ENCODE results near the gene THBS3.
A peak's percentile ranks its signal among the peaks of the same experiment; 100 is the strongest.
"Not testable (repeated sequence)": the region's sequence is repeated elsewhere in the genome, so short reads cannot be mapped to it uniquely, and the experiment has no call there.

The THBS3 gene

GRCh38 chr1:155226188-155226909, 18.7 kb upstream of the THBS3 start:
- peak overlapping the region; percentile 77 for H3K9ac ChIP-seq (ENCODE audit: low read depth, low read length)
- H3K4me1 ChIP-seq (ENCODE audit: insufficient read depth, low read length), result peaks cover 22% of the 10 kb centered on the region
- no peaks in the 10 kb centered on the region for H3K36me3 ChIP-seq (ENCODE audit: insufficient read depth, low read length)
- no peaks in the 10 kb centered on the region for H3K9me3 ChIP-seq (ENCODE audit: control insufficient read depth, insufficient read depth, low read length)

GRCh38 chr1:155225404-155225759, 17.7 kb upstream of the THBS3 start:
- not testable (repeated sequence) for H3K9me3 ChIP-seq (ENCODE audit: control insufficient read depth, insufficient read depth, low read length); H3K36me3 ChIP-seq (ENCODE audit: insufficient read depth, low read length); H3K9ac ChIP-seq (ENCODE audit: low read depth, low read length)
- H3K4me1 ChIP-seq (ENCODE audit: insufficient read depth, low read length), result peaks cover 22% of the 10 kb centered on the region

DNA sequence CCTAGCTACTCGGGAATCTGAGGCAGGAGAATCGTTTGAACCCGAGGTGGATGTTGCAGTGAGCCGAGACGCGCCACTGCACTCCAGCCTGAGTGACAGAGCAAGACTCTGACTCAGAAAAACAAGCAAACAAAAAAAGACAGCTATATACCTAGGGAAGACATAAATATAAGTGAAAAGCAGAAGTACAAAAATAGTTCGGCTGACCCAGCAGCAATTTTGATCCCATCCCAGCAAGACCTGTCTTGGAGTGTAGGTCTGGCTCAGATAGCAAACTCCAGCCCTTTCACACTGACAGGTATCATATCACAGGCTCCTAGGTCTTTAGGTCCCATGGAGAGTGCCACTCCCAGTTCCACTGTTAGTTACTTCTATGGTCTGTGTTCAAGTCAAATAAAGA, 15.3 kb upstream of the THBS3 start:
- no peak overlapping the region for H3K9ac ChIP-seq (ENCODE audit: low read depth, low read length)

GRCh38 chr1:155220211-155220965, 12.7 kb upstream of the THBS3 start:
- H3K9ac ChIP-seq (ENCODE audit: low read depth, low read length); H3K9me3 ChIP-seq (ENCODE audit: control insufficient read depth, insufficient read depth, low read length); H3K36me3 ChIP-seq (ENCODE audit: insufficient read depth, low read length): not testable (repeated sequence)
- peaks cover 11% of the 10 kb centered on the region for H3K4me1 ChIP-seq (ENCODE audit: insufficient read depth, low read length)

More for the DNA sequence above, 15.3 kb upstream of the THBS3 start:
- Histone ChIP-seq H3K4me1 (ENCODE audit: insufficient read depth, low read length) (peaks cover 22% of the 10 kb centered on the region), H3K9me3 (ENCODE audit: control insufficient read depth, insufficient read depth, low read length) (no peaks in the 10 kb centered on the region), H3K36me3 (ENCODE audit: insufficient read depth, low read length) (no peaks in the 10 kb centered on the region)

- H3K9me3 ChIP-seq (ENCODE audit: control insufficient read depth, insufficient read depth, low read length), result no peaks in the 10 kb centered on the region
- H3K4me1 ChIP-seq (ENCODE audit: insufficient read depth, low read length), result peaks cover 5% of the 10 kb centered on the region; the same call in 1 of the 2 replicates
- no peaks in the 10 kb centered on the region for H3K36me3 ChIP-seq (ENCODE audit: insufficient read depth, low read length)
- H3K9ac ChIP-seq (ENCODE audit: low read depth, low read length), result peak overlapping the region; percentile 32; the same call in 1 of the 2 replicates
Observed at GRCh38 chr1:155219592-155220031, 11.9 kb upstream of the THBS3 start.

- Histone ChIP-seq H3K9ac (ENCODE audit: low read depth, low read length) (peak overlapping the region; percentile 32; the same call in 1 of the 2 replicates), H3K4me1 (ENCODE audit: insufficient read depth, low read length) (peaks cover under 1% of the 10 kb centered on the region; the same call in 1 of the 2 replicates), H3K36me3 (ENCODE audit: insufficient read depth, low read length) (no peaks in the 10 kb centered on the region), H3K9me3 (ENCODE audit: control insufficient read depth, insufficient read depth, low read length) (no peaks in the 10 kb centered on the region)
Observed at GRCh38 chr1:155218854-155219591, 11.3 kb upstream of the THBS3 start.

DNA sequence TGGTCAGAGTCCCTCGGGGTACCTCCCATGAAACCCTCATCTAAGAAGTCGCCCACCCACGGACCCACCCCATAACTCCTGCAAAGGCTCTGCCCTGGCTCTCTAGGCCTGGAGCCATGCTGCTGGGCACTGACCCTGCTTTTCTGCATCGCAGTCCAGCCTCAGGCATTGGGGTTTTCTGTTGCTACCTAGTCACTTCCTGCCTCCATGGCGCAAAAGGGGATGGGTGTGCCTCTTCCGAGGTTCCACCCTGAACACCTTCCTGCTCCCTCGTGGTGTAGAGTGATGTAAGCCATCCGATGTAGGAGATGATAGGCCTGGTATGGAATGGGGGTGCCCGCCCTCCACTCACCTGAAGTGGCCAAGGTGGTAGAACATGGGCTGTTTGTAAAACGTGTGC, 7.0 kb upstream of the THBS3 start:
- not testable (repeated sequence) for H3K36me3 ChIP-seq (ENCODE audit: insufficient read depth, low read length); H3K4me1 ChIP-seq (ENCODE audit: insufficient read depth, low read length); H3K9me3 ChIP-seq (ENCODE audit: control insufficient read depth, insufficient read depth, low read length); H3K9ac ChIP-seq (ENCODE audit: low read depth, low read length)

DNA sequence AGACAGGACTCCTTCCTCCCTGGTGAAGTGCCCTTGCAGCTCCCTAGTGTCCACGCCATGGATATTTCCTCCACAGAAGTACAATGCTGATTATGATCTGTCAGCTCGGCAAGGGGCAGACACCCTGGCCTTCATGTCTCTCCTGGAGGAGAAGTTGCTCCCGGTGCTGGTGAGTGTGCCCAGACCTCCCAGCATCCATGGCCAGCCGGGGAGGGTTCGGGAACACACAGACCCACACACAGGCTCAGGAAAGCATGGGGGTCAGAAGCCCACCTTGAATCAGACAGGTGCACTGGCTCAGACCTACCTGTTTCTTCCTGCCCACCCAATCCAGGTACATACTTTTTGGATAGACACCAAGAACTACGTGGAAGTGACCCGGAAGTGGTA, 4.3 kb upstream of the THBS3 start:
- not testable (repeated sequence) for H3K4me1 ChIP-seq (ENCODE audit: insufficient read depth, low read length); H3K9ac ChIP-seq (ENCODE audit: low read depth, low read length); H3K36me3 ChIP-seq (ENCODE audit: insufficient read depth, low read length); H3K9me3 ChIP-seq (ENCODE audit: control insufficient read depth, insufficient read depth, low read length)

GRCh38 chr1:155211381-155212050, 3.8 kb upstream of the THBS3 start:
- not testable (repeated sequence) for H3K36me3 ChIP-seq (ENCODE audit: insufficient read depth, low read length); H3K9ac ChIP-seq (ENCODE audit: low read depth, low read length); H3K4me1 ChIP-seq (ENCODE audit: insufficient read depth, low read length); H3K9me3 ChIP-seq (ENCODE audit: control insufficient read depth, insufficient read depth, low read length)

- no peaks in the 10 kb centered on the region; the same call in 1 of the 2 replicates for H3K36me3 ChIP-seq (ENCODE audit: insufficient read depth, low read length)
- no peaks in the 10 kb centered on the region for H3K9me3 ChIP-seq (ENCODE audit: control insufficient read depth, insufficient read depth, low read length)
- H3K9ac ChIP-seq (ENCODE audit: low read depth, low read length), result no peak overlapping the region
- 0 out of 2 replicates have a peak, but pooled peaks cover 5% of the 10 kb centered on the region for H3K4me1 ChIP-seq (ENCODE audit: insufficient read depth, low read length)
Observed at GRCh38 chr1:155210314-155211104, 2.8 kb upstream of the THBS3 start.

- no peaks in the 10 kb centered on the region; the same call in 1 of the 2 replicates for H3K36me3 ChIP-seq (ENCODE audit: insufficient read depth, low read length)
- no peaks in the 10 kb centered on the region for H3K9me3 ChIP-seq (ENCODE audit: control insufficient read depth, insufficient read depth, low read length)
- H3K4me1 ChIP-seq (ENCODE audit: insufficient read depth, low read length), result 0 out of 2 replicates have a peak, but pooled peaks cover 5% of the 10 kb centered on the region
- H3K9ac ChIP-seq (ENCODE audit: low read depth, low read length), result peak overlapping the region; percentile 59
Observed at GRCh38 chr1:155209312-155209721, 1.6 kb upstream of the THBS3 start.

- no peaks in the 10 kb centered on the region; the same call in 1 of the 2 replicates for H3K36me3 ChIP-seq (ENCODE audit: insufficient read depth, low read length)
- 0 out of 2 replicates have a peak, but pooled peaks cover 5% of the 10 kb centered on the region for H3K4me1 ChIP-seq (ENCODE audit: insufficient read depth, low read length)
- H3K9ac ChIP-seq (ENCODE audit: low read depth, low read length), result peak within 1 kb of the TSS; percentile 59
- no peaks in the 10 kb centered on the region for H3K9me3 ChIP-seq (ENCODE audit: control insufficient read depth, insufficient read depth, low read length)
Observed at GRCh38 chr1:155208541-155209311, 1.0 kb upstream of the THBS3 start, which contains the start of gene MTX1. MTX1 (plus strand) TSS chr1:155208695; CDS start chr1:155208805, 110 bp downstream.

Data from ES-I3 (cell line).